Epithelial cell of proximal tubule (primary cell): ENCODE results near the gene HK2. TPM values are rescaled to one million over a fixed set of nuclear protein-coding genes. Genes with fewer than 3 reads are reported as not detected.
"Not testable (repeated sequence)": the region's sequence is repeated elsewhere in the genome, so short reads cannot be mapped to it uniquely, and the experiment has no call there.

Experiments used
- DNase-seq: peaks from one replicate; pipeline ENCODE4 v3.0.0-alpha.2; 2011; ENCODE audit warnings: low read depth
- H3K4me3 ChIP-seq: 2 replicates; pipeline ENCODE4 v1.5.1; 2011; ENCODE audit warnings: low read depth, mild to moderate bottlenecking, low read length
- total RNA-seq: library from RNA; depleted of rRNA; stranded (reverse); fragments of >200 nt; gene quantifications from 2 replicates; pipeline ENCODE4 v1.2.3, GENCODE V29; 2015
- TF ChIP-seq, protein P1 (sequence below): conservative IDR thresholded peaks from 2 replicates; pipeline ENCODE4 v1.5.1; 2012; ENCODE audit warnings: low read depth, mild to moderate bottlenecking, low read length

Gene HK2
- total RNA-seq, 1 donor from 2014 or later: 17.6 TPM

DNA sequence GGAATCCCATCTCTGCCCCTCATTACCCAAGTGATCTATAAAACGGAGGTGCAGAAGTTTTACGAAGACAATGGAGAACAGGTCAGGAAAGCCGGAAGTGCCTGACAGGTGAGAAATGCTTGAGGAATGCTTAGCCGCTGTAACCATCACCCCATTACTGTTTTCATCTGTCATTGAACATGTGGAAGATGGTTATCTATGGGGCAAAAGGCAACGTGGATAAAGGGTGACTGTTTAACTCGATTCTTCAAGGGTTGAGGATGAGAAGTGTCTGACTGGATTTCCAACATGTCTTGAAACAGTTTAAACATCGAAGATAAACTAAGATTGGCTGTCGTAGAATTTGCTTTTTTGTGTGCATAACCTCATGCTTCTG lies 17.3 kb downstream of the HK2 start:
- TF ChIP-seq, protein P1, sequence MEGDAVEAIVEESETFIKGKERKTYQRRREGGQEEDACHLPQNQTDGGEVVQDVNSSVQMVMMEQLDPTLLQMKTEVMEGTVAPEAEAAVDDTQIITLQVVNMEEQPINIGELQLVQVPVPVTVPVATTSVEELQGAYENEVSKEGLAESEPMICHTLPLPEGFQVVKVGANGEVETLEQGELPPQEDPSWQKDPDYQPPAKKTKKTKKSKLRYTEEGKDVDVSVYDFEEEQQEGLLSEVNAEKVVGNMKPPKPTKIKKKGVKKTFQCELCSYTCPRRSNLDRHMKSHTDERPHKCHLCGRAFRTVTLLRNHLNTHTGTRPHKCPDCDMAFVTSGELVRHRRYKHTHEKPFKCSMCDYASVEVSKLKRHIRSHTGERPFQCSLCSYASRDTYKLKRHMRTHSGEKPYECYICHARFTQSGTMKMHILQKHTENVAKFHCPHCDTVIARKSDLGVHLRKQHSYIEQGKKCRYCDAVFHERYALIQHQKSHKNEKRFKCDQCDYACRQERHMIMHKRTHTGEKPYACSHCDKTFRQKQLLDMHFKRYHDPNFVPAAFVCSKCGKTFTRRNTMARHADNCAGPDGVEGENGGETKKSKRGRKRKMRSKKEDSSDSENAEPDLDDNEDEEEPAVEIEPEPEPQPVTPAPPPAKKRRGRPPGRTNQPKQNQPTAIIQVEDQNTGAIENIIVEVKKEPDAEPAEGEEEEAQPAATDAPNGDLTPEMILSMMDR: no peak
- no peak overlapping the region for H3K4me3 ChIP-seq
- DNase-seq: no peak

DNA sequence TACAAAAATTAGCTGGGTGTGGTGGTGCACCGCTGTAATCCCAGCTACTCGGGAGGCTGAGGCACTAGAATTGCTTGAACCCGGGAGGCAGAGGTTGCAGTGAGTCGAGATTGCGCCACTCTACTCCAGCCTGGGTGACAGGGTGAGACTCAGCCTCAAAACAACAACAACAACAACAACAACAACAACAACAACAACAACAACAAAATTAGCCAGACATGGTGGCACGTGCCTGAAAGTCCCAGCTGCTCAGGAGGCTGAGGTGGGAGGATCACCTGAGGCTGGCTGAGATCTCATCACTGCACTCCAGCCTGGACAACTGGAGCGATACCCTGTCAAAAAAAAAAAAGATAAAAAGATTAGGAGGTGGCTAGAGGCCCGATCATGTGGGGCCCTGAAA lies 19.4 kb downstream of the HK2 start:
- DNase-seq, H3K4me3 ChIP-seq: not testable (repeated sequence)

DNA sequence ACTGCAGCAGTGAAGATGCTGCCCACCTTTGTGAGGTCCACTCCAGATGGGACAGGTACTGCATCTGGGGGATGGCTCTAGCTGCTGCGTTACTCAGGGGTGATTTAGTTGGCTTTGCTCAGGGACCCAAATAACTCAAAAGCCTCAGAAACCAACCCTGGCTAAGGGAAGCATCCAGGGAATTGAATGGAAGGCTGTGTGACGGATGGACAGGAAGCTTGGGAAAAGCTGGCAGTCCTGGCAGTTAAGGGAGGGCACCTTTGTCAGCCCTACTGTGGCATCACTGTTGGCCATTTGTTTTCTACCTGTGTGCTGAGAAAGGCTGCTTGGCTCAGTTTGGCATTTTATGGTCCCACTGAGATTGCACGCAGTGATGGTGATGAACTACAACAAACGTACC lies 20.5 kb downstream of the HK2 start:
- no peak for DNase-seq
- TF ChIP-seq, protein P1: no peak
- no peak overlapping the region for H3K4me3 ChIP-seq

DNA sequence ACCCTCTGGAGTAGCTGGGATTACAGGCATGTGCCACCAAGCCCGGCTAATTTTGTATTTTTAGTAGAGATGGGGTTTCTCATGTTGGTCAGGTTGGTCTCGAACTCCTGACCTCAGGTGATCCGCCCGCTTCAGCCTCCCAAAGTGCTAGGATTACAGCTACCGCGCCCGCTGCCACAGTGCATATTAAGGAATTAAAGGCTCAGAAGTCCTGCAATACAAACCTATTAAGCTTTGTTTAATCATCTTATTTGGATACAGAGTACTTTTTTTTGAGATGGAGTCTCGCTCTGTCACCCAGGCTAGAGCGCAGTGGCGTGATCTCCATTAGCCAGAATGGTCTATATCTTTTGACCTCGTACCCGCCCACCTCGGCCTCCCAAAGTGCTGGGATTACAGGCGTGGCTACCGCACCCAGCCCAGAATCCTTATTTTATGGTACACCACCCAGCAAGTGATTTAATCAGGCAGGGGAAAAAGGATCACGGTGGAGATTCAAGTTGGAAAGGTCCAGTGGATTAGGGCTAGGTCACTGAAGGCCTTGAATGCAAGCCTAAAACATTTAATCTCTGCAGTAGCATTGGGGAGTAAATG lies 21.3 kb downstream of the HK2 start:
- not testable (repeated sequence) for H3K4me3 ChIP-seq, DNase-seq

DNA sequence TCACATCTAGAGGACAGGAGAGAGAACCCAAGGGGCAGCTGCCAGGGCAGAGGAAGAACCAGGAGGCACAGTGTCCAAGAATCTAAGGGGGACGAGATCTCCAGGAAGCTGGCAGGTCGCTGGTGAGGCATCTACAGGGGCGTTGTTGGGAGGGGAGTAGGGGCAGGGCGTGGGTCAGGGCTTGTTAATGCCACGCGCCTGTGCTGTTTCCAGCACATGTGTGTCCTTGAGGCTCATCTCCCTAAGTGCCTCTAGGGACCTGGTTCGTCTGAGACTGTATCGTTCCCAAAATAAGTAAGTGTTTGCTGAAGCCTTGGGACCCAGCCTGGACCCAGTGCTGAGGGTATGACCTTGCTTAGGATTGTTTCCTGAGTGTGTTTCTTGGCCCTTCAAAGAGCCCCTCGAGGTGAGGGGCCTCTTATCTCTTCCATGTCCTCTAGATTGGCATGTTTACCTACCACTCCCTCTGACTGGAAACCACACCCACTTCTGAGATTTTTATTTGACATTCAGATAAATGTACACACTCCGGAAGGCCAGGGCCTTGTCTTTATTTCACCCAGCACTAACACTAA lies 22.2 kb downstream of the HK2 start:
- TF ChIP-seq, protein P1: no peak
- no peak for DNase-seq
- no peak overlapping the region for H3K4me3 ChIP-seq

DNA sequence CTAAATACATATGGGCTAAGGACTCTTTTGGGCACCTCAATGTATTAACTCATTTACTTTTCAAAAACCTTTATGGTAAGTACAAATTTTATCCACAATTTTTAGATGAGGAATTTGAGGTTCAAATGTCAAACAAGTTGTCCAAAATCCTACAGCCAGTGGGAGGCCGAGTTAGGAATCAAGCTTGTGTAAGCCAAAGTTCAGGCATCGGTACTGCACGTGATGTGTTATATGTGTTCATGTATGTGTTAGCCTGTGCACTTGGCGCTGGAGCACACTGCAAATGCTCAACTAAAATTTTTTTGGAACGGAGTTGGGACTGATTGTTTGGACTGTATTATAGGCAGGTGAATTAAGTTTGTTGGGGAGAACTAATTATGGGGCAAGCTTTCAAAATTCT lies 22.7 kb downstream of the HK2 start:
- TF ChIP-seq, protein P1: no peak
- H3K4me3 ChIP-seq: no peak overlapping the region
- no peak for DNase-seq

DNA sequence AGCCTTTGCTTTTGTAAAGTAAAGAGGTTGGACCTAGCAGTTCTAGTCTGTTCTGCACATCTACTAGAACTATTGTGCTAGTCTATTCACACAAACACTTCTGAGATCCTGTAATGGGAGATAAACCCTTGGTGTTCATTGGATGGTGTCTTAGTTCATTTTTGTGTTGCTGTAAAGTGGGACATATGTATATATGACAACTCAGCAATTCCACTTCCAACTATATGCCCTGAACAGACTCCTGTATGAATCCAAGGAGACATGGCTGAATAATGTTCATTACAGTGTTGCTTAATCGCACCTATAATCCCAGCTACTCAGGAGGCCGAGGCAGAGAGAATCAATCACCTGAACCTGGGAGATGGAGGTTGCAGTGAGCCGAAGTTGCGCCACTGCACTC lies 23.3 kb downstream of the HK2 start:
- DNase-seq: no peak
- no peak overlapping the region for H3K4me3 ChIP-seq
- TF ChIP-seq, protein P1: no peak

DNA sequence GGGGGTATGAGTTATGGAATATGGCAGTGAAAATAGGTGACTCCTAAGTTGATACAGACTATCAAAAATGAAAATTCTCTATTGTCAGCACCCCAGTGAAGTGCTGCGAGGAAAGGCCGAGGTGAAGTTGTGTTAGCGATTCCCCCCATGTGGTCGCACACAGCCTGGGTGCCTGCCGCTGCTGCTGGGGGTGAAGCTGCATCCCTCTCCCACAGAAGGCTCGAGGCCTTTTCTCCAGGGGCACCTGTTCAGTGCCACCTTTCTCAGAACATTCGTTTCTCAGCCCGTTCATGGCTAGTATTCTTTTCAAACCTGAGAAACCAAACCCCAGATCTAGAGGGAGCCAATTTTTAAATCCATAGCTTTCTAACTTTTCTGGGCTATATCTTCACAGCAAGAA lies 23.8 kb downstream of the HK2 start:
- no peak overlapping the region for H3K4me3 ChIP-seq
- TF ChIP-seq, protein P1: no peak

More for the DNA sequence above, 23.8 kb downstream of the HK2 start:
- DNase-seq: no peak
